Limb (tissue), 2 donors: Measurements from ENCODE around the gene FN3K.

Experiments used
- DNase-seq, 2 donors: peaks; one replicate each; pipeline ENCODE4 v3.0.0-alpha.2; 2016; ENCODE audit errors: extremely low spot score in 2 of 2

The FN3K gene

DNA sequence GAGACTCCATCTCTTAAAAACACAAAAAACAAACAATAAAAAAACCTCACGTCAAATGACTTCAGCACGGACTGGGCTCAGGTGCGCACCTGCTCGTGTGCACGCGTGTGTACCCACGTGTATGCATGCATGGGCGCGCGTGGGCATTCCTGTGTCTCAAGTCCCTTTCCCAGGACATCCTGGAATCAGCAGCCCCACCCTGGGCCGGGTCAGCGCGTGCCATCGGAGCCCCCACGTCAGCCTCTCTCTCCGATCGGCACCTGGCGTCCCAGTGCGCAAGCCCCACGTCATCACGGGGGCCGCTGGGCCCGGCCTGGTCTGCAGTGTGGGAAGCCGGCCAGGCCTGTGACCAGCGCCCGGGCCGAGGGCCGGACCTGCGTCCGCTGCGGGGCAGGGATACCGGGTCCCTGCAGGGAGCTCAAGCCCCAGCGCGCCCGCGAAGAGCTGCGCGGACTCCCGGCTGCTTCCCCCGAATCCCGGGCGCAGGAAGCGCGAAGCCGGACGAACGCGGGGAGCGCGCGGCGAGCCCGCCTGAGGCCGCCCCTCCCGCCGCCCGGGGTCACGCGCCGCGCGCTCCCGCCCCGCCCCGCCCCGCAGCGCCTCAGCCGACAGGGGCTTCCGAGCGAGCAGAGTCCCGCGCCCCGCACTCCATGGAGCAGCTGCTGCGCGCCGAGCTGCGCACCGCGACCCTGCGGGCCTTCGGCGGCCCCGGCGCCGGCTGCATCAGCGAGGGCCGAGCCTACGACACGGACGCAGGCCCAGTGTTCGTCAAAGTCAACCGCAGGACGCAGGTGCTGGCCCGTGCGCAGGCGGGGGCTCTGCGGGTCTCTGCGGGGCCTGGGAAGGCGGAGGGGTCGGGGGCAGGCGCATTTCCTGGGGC lies at the start of gene FN3K:
TSS of gene FN3K (plus strand) at position 629 of the 880 bp plus-strand sequence. CDS start at position 651, 22 bp downstream.
- peak; percentile 32 to 87 for DNase-seq

DNA sequence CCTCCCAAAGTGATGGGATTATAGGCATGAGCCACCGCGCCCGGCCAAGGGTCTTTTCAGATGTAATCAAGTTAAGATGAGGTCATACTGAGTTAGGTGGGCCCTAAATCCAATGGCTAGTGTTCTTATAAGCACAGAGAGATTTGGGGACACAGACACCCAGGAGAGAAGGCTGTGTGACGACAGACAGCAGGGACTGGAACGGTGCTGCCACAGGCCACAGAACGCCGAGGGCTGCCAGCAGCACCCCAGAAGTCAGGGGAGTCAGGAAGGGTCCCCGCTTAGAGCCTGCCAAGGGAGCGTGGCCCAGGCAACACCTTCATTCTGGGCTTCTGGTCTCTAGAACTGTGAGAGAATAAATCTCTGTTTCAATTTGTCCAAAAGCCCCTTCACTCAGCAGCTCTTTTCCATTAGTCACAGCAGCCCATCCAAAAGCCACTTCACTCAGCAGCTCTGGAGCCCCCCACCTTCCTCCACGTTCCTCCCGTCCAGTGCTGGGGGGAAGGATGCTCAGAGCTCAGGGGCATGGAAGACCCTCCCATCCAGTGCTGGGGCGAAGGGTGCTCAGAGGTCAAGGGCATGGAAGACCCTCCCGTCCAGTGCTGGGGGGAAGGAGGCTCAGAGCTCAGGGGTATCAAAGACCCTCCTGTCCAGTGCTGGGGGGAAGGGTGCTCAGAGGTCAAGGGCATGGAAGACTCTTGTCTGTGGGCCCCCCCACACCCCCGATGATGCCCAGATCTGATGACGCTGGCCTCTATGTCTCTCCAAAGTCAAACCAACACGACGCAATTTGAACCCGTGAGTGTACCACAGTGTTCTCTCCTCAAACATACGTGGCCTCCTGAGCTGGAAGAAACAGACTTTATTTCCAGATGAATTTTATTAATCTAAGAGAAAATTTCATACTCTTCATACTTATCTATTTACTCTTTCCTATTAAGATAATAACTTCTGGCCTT lies 48.8 kb upstream of the FN3K start:
- no peak for DNase-seq

DNA sequence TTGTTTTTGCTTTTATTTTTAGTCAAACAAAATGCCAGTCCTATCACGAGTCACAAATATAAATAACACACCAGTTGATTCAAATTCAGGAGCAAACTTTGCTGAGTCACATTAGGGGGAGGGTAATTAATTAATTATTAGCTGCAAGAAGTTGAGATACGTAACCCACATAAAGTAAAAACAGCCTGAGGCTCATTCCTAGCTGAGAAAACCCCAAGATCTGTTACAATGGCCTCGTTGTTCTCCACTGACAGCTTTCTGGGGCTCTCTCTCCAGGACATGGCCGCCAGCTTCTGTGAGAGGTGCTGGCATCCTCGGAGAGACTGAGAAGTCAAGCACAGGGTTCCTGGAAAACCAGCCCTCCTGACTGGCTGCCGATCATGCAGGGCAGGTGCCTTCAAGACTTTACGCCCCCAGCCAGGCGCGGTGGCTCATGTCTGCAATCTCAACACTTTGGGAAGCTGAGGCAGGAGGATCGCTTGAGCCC lies 48.0 kb upstream of the FN3K start:
- DNase-seq: no peak

DNA sequence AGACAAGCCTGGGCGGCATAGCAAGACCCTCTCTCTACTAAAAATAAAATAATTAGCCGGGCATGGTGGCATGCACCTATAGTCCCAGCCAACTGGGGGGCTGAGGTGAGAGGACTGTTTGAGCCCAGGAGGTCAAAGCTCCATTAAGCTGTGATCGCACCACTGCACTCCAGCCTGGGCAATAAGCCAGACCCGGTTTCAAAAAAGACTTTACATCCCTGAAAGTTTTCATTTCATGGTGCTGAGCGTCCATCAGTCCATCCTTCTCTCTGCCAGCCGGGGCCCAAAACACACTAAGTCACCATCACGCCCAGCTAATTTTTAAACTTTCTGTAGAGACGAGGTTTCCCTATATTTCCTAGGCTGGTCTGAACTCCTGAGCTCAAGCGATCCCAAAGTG lies 47.5 kb upstream of the FN3K start:
- DNase-seq: no peak

DNA sequence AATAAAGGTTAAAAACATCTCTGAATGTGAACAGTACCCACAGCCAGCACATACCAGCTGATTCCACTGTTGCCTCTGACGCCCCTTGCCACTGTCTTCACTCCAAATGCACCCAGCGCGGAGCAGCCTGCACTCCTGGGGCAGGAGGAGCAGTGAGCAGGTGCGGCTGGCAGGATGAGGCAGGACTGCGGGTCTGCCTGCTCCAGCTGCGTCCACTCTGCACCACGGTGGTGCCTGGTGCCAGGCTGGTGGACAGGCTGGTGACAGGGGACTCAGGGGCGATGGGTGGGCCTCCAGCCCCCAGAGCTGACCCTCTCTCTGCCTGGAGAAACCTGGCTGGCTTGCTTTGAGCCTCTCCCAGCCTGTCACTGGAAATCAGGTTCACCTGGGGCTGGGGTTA lies 46.3 kb upstream of the FN3K start:
- no peak for DNase-seq

DNA sequence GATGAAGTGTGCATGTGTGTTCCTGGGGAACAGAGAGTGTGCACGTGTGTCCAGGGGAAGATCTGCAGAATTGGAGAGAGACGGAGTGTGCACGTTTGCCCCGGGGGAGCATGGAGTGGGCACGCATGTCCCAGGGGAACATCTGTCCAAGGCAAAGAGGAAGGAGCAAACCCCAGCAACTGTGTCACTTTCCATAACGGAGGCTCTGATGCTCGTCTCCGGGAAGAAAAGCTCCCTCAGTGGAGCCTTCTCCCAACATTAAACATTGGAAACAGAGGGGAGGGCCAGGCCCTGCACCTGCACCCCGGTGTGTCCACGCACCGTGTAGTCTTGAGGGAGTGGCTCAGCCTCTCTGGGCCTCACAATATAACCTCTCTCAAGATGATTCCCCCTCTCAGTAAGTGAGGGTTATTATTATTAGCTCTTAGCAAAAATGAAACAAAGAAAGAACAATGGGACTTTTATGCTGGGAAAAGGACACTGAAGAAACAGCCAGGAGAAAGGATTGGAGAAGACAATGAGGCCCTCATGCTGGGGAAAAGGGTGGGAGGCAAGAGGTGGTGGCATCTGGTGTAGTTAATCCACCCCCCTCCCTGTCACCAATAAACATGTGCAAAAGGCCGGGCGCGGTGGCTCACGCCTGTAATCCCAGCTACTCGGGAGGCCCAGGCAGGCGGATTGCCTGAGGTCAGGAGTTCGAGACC lies 44.5 kb upstream of the FN3K start:
- no peak for DNase-seq

DNA sequence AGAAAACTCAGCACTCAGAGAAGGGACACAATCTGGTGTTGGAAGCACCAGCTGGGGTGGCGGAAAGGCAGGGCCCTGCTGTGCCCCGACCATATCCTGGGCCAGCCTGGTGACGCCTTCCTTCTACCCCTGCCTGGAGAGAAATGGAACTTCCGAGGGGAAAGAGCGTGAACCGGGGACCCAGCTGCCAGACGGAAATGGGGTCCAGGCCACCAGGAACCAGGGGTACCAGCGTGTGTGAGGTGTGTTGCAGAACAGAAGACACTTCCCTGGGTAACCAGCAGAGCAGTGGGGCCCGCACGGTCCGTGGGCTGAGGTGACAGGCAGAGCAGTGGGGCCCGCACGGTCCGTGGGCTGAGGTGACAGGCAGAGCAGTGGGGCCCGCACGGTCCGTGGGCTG lies 43.7 kb upstream of the FN3K start:
- no peak for DNase-seq

DNA sequence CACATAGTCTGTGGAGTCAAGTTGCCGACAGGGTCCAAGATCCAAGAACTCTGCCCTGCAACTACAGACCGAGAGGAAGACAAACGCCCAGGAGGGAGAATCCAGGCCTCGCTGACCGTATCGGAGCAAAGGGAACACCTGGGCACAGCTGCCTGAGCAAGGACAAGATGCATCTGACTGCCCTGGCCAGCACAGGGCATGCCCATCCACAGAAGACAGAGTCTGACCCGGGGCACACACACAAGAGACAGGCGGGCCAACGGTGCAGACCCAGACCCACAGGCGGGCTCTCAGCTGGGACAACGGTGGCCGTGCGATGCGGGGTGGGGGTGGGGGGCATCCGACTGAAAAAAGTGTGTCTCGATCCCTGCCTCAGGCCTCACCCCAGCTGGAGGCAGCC lies 43.1 kb upstream of the FN3K start:
- no peak for DNase-seq

DNA sequence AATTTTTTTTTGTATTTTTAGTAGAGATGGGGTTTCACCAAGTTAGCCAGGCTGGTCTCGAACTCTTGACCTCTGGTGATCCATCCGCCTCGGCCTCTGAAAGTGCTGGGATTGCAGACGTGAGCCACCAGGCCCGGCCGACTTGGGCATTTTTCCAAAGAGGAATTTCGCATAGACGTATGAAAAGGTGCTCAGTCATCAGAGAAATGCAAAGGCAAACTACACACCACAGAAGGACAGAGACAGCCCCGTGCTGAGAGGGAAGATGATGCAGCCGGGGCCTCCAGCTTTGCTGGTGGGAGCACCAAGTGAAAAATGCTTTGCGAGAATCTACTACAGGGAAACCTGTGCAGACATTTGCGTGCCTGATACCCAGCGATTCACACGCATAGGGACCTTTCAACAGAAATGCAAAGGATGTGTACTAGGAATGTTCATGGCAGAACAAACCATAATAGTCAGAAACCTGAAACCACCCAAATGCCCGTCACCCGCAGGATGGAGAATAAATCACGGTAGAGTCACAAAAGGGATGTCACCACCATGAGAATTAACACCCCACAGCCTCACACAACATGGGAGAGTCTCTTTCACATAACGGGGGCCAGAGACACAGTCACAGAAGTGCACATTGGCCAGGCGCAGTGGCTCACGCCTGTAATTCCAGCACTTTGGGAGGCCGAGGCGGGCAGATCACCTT lies 42.1 kb upstream of the FN3K start:
- DNase-seq: no peak

DNA sequence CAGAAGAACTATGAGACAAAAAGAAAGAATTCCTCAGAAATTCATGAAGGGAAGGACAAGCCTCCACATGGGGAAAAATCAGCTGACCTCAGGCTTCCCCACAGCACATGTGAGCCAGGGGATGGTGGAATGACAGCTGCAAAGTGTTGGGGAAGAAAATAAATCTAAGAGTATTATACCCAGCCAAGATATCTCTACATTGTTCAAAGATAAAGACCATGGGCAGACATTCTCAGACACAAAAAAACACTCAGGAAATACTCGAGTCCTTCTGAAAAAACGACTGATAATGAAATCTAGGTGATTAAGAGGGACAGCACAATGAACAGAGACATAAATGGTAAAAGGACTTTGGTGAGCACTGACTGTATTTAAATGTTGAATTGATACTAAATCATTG lies 40.8 kb upstream of the FN3K start:
- DNase-seq: no peak

DNA sequence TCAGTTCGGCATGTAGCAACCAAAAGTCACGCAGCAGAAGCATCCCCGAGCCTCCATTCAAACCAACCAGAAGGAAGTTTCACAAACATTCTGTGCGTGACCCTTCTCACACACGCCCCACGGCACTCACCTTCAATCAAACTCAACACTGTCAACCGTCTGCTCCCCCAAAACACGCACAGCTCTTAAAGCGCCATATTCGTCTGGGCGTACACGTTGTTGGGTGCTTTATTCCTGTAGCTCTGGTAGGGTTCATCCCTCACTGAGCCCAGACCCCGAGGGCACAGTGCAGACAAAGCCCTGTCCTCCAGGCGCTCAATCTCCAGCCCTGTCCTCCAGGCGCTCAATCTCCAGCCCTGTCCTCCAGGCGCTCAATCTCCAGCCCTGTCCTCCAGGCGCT lies 39.2 kb upstream of the FN3K start:
- DNase-seq: no peak

DNA sequence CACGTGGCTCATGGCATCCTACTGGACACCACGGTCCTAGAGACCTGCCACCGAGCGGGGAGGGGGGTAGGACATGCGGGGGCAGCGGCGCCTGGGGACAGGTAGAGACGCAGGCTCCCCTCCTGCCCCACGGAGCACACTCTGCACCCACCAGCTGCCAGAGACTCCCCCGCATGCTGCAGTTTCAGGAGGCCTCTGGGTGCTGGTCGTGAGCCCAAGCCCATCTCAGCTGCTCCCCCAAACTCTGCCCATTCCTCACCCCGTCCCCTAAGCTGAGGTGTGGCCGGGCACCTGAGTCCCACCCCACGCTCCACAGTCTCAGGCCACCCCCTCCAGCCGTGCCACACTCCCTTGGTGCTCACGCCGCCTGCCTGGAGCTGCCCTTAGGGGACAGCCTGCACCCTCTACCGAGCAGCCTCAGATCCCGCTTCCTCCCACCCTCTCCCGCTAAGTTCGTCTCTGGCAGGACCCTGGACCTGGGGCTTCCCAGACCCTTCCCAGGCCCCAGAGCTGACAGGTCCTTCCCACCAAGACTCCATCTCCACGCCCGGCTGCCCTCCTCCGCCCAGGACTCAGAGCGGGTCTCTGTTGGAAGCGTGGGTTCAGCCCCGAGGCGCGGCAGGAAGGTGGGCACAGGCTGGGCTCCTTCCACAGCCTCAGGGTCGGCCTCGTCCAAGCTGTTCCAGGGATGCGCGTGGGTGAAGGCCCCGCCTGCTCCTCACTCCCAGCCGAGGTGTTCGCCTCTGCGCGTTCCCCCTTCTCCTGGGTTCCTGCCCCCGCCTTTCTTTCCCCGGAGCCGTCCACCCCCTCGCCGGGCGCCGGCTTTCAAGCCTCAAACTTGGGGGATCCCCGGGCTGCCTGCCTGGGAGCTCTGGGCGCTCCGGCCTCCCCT lies 38.3 kb upstream of the FN3K start:
- DNase-seq: no peak

DNA sequence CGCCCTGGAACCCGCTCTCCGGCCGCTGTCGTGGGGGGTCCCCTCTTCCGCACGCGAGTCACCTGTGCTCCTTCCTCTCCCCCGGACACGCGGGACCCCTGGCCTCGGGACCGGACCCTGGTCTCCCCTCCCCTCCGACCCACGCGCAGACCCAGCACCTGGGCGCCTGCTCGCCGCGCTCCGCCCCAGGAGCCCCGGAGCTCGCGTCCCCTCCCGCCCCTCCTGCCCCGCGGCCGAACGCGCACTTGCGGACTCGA lies 37.7 kb upstream of the FN3K start:
- no peak for DNase-seq

DNA sequence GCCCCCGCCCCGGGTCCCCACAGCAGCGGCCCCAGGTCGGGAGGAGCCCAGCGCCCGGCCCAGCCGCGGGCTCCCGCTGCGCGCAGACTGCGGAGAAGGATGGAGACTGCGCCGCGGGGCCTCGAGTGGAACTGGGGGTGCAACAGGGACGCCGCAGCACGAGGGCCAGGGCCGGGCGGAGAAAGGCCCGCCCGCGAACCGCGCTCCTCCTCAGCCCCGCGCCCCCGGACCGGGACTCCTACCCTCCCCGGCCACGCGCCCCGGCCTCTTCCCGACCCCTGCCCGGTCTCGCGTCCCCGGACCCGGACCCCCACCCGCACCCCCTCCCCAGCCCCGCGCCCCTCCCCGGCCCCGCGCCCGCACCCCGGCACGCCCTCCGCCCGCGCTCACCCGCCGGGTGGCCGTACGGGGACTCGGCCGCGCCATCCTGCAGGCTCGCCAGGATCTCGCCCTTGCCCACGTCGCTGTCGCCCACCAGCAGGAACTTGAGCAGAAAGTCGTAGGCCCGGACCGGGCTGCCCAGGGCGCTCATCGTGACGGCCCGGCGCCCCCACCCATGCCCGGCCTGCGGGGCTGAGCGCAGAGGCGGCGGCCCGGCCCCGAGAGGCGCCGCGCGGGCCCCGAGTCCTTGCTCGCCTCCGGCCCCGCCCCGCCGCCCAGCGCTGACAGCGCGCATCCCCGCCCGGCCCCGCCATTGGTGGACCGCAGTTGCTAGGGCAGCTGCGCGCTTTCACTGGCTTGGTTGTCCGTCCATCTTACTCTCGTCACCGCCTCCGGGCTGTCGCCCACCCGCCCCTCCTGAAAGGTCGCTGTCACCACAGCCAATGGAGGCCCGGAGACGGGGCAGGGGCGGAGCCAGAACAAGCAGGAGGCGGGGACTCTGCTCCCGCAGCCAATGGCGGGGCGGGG lies 37.1 kb upstream of the FN3K start, which contains the start of gene RAB40B:
TSS of gene RAB40B (minus strand) at position 634 of the 909 bp plus-strand sequence. CDS start at position 532, 102 bp downstream.
- DNase-seq: peak; percentile 99

DNA sequence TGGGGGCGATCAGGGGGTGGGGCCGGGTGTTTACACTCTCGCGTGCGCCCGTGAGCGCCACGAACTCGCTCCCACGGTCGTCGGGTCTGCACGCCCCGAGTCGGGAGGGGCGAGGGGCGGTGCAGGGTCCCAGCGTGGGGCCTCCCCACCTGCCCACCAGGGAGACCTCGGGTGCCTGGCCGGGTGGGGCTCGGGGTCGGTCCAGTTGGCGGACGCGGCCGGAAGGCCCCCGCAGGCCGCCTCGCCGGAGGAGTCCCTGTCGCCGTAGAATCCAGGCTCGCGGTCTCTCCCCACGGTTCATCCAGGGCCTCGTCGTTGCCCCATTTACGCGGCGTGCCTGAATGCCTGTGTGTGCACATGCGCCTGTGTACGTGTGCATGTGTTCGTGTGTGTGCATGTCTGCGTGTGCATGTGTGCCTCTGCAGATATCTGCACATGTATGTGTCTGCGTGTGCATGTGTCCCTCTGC lies 36.4 kb upstream of the FN3K start:
- no peak for DNase-seq

DNA sequence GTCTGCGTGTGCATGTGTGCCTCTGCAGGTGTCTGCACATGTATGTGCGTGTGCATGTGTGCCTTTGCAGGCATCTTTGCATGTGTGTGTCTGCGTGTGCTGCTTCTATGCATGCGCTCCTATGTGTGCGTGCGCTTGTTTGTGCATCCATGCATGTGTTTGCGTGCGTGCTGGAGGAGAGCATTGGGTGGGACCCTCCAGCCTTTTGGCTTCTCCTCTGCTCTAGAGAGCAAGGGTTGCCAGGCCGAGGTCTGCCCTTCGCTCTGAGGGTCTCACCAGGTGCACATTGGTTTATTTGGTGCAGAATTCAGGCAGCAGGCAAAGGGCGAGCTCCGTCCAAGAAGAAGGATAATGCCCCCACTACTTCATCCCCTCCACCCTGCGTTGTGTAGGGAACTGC lies 35.9 kb upstream of the FN3K start:
- DNase-seq: no peak

DNA sequence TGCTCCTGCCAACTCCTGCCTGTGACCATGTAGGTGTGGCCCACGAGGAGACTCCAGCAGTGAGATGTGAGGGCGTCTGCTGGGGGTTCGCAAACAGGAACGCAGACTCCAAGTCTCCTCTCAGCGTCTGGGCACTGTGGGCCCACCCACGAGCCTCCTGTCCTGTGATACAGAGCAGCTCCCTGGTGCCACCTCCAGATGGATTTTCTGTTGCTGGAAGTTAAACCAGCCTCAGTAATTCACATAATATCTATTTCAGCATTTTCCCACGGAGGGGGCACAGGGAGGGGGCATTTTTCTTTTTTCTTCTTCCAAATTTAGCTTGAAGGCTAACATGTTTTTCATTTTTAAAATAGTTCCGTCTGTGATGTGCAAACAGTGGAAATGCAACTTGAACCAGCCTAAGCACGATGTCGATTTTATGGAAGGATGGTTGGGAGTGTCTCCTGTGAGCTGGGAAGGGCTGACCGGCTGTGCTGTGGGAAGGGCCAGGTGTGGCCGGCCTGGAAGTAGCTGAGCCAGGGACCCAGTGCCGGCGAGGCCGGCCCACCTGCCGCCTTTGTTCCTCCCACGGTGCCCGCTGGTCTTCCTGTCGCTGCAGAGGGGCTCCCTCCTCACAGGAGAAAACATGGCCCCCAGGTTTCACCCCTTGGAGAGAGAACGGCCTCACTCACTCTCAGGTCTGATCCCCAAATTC lies 33.0 kb upstream of the FN3K start:
- DNase-seq: peak in 1 of 2 donors; percentile 39

DNA sequence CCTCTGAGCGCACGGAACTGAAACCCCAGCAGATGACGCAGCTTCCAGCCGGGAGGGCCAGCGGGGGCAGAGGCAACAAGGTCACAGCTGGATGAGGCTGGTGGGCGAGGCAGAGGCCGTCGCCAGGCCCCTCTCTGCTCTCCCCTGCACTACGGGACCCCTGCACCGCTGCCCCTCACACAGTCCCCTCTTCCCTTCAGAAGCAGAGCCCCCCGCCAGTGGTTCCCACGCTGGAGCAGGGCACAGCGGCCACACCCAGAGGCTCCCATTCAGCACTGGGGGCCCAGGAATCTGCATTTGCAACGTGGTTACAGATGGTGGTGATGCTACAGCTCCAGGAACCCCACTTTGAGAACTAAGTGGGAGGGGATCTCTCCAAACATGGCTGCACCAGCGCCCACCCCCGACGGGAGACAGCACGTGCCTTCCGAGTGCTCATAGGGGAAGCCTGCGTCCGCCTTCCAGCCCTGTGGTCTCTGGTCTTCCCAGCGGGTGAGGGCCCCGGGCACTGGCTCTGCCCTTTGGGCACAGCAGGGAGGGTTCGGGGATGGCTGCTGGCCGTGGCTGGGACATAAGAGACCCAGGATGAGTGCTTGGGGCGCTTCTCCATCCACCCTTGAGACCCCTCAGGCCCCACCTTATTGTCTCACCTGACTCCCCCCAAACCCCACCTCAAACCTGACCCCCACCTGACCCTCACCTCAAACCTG lies 32.2 kb upstream of the FN3K start:
- peak in 1 of 2 donors; percentile 30 for DNase-seq
